NB4 (cell line): ENCODE data around the gene IL1A.

Experiments used
- POLR2A ChIP-seq: IDR thresholded peaks from 2 replicates; pipeline ENCODE4 v1.6.1; 2011; ENCODE audit warnings: mild to moderate bottlenecking; ENCODE audit not compliant: insufficient read length; ENCODE audit errors: extremely low read depth
- TF ChIP-seq, protein P1 (sequence below): IDR thresholded peaks from one replicate; pipeline ENCODE4 v1.5.1; 2012; ENCODE audit warnings: low read depth, low read length
- TF ChIP-seq, protein P2 (sequence below): IDR thresholded peaks from 2 replicates; pipeline ENCODE4 v1.6.1; 2011; ENCODE audit warnings: low read depth, low read length

DNA sequence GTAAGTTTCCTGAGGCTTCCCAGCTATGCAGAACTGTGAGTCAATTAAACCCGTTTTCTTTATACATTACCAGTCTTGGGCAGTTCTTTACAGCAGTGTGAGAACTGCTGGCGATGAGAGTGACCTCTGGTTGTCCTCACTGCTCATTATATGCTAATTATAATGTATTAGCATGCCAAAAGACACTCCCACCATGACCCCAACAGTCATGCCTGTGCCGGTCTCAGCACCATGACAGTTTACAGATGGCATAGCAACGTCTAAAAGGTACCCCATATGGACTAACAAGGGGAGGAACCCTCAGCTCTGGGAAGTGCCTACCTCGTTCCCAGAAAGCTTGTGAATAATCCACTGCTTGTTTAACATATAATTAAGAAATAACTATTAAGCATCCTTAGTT, 8.1 kb upstream of the IL1A start:
- TF ChIP-seq, protein P1, sequence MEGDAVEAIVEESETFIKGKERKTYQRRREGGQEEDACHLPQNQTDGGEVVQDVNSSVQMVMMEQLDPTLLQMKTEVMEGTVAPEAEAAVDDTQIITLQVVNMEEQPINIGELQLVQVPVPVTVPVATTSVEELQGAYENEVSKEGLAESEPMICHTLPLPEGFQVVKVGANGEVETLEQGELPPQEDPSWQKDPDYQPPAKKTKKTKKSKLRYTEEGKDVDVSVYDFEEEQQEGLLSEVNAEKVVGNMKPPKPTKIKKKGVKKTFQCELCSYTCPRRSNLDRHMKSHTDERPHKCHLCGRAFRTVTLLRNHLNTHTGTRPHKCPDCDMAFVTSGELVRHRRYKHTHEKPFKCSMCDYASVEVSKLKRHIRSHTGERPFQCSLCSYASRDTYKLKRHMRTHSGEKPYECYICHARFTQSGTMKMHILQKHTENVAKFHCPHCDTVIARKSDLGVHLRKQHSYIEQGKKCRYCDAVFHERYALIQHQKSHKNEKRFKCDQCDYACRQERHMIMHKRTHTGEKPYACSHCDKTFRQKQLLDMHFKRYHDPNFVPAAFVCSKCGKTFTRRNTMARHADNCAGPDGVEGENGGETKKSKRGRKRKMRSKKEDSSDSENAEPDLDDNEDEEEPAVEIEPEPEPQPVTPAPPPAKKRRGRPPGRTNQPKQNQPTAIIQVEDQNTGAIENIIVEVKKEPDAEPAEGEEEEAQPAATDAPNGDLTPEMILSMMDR = no peak
- TF ChIP-seq POLR2A = no peak
- TF ChIP-seq, protein P2, sequence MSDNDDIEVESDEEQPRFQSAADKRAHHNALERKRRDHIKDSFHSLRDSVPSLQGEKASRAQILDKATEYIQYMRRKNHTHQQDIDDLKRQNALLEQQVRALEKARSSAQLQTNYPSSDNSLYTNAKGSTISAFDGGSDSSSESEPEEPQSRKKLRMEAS = no peak
